Neutrophil (primary cell): ENCODE results near the gene SFPQ.

Experiments
- H3K27ac ChIP-seq: fragments of 200-600 bp; sonication (generic); 2 replicates; pipeline ENCODE4 v1.5.1; 2016; ENCODE audit warnings: mild to moderate bottlenecking, moderate library complexity
- H3K27me3 ChIP-seq: fragments of 200-600 bp; sonication (generic); 2 replicates; pipeline ENCODE4 v1.6.0; 2016; ENCODE audit warnings: mild to moderate bottlenecking
- H3K36me3 ChIP-seq: fragments of 200-600 bp; sonication (generic); 2 replicates; pipeline ENCODE4 v1.5.1; 2017
- H3K4me1 ChIP-seq, 2 experiments: fragments of 200-600 bp in 1 of 2; sonication (generic) in 1 of 2; 1 replicate in 1 of 2; 2 replicates in 1 of 2; pipeline versions ENCODE4 v1.5.1 to v1.6.1; 2013 to 2016; ENCODE audit warnings: low read depth in 1 of 2, low read length in 1 of 2, mild to moderate bottlenecking in 1 of 2, moderate library complexity in 1 of 2; ENCODE audit not compliant: control insufficient read depth in 1 of 2, insufficient read depth in 1 of 2
- H3K4me3 ChIP-seq, 2 experiments: fragments of 200-600 bp in 1 of 2; sonication (generic) in 1 of 2; 1 replicate in 1 of 2; 2 replicates in 1 of 2; pipeline ENCODE4 v1.5.1; 2013 to 2016; ENCODE audit warnings: low read depth in 1 of 2, low read length in 1 of 2, mild to moderate bottlenecking in 1 of 2, moderate library complexity in 1 of 2
- H3K9me3 ChIP-seq: fragments of 200-600 bp; sonication (generic); 2 replicates; pipeline ENCODE4 v1.5.1; 2016
- CTCF ChIP-seq: fragments of 200-600 bp; sonication (generic); IDR thresholded peaks from 2 replicates; pipeline ENCODE4 v1.5.1; 2016; ENCODE audit warnings: antibody characterized with exemption

SFPQ gene

GRCh38 chr1:35173909-35174540 lies 18.9 kb downstream of the SFPQ start:
- no peak overlapping the region for H3K4me3 ChIP-seq
- TF ChIP-seq CTCF = no peak
- no peaks in the 10 kb centered on the region for H3K9me3 ChIP-seq
- no peak overlapping the region for H3K27ac ChIP-seq
- no peaks in the 10 kb centered on the region for H3K4me1 ChIP-seq
- peaks cover 53% of the 10 kb centered on the region for H3K36me3 ChIP-seq
- no peaks in the 10 kb centered on the region for H3K27me3 ChIP-seq

- no peaks in the 10 kb centered on the region for H3K9me3 ChIP-seq
- no peak for TF ChIP-seq CTCF
- no peak overlapping the region for H3K27ac ChIP-seq
- no peak overlapping the region for H3K4me3 ChIP-seq
- H3K4me1 ChIP-seq = no peaks in the 10 kb centered on the region
- peaks cover 48% of the 10 kb centered on the region for H3K36me3 ChIP-seq
- H3K27me3 ChIP-seq = no peaks in the 10 kb centered on the region
These were observed 19.5 kb downstream of the SFPQ start for GRCh38 chr1:35173491-35173890.

- TF ChIP-seq CTCF = no peak
- Histone ChIP-seq H3K27ac (no peak overlapping the region), H3K9me3 (no peaks in the 10 kb centered on the region), H3K4me3 (no peak overlapping the region), H3K27me3 (no peaks in the 10 kb centered on the region), H3K36me3 (peaks cover 34% of the 10 kb centered on the region), H3K4me1 (no peaks in the 10 kb centered on the region)
These were observed 20.9 kb downstream of the SFPQ start for GRCh38 chr1:35172022-35172421.

- Histone ChIP-seq H3K4me3 (no peak overlapping the region), H3K9me3 (no peaks in the 10 kb centered on the region), H3K4me1 (no peaks in the 10 kb centered on the region), H3K27me3 (no peaks in the 10 kb centered on the region), H3K36me3 (peaks cover 29% of the 10 kb centered on the region), H3K27ac (no peak overlapping the region)
- TF ChIP-seq CTCF = no peak
These were observed 21.4 kb downstream of the SFPQ start for GRCh38 chr1:35171579-35171978.

GRCh38 chr1:35164893-35165292 lies 28.1 kb downstream of the SFPQ start:
- Histone ChIP-seq H3K27me3 (no peaks in the 10 kb centered on the region), H3K27ac (no peak overlapping the region), H3K9me3 (peaks cover 5% of the 10 kb centered on the region), H3K4me3 (no peak overlapping the region), H3K36me3 (no peaks in the 10 kb centered on the region), H3K4me1 (no peaks in the 10 kb centered on the region)
- TF ChIP-seq CTCF = no peak
